Testis (tissue), 2 donors: ENCODE data around the gene CCR1.

Source experiments
- CTCF ChIP-seq, 3 experiments: fragments of 450-650 bp in 2 of 3; fragments of 200-600 bp in 1 of 3; sonication (generic) in 1 of 3; IDR thresholded peaks; one replicate each; pipeline ENCODE4 v1.5.1; 2016 to 2019; ENCODE audit warnings: antibody characterized with exemption in 3 of 3, mild to moderate bottlenecking in 2 of 3, moderate library complexity in 1 of 3
- POLR2A ChIP-seq: fragments of 450-650 bp; IDR thresholded peaks from one replicate; pipeline ENCODE4 v1.6.1; 2017; ENCODE audit warnings: antibody characterized with exemption, mild to moderate bottlenecking, moderate library complexity

GRCh38 chr3:46193436-46193835, 14.7 kb downstream of the CCR1 start:
- TF ChIP-seq POLR2A (no peak), CTCF (IDR thresholded peaks at IDR 0.05) (no peak)
